Stimulated activated CD4-positive, alpha-beta T cell treated with anti-CD3 and anti-CD28 coated beads, Interleukin-15, amount 100 ng/mL, for 48 hours (primary cell): ENCODE data around the gene AADAT.
A peak's percentile ranks its signal among the peaks of the same experiment; 100 is the strongest.

ENCODE experiments used
- DNase-seq, 2 donors: peaks; one replicate each; pipeline ENCODE4 v3.0.0-alpha.2; 2020; ENCODE audit warnings: low read depth in 2 of 2

Gene AADAT

GRCh38 chr4:170035231-170035630 lies 54.5 kb downstream of the AADAT start:
- DNase-seq, result no peak

- no peak for DNase-seq
Observed at GRCh38 chr4:170033999-170034398, 55.8 kb downstream of the AADAT start.

GRCh38 chr4:170030121-170030520 lies 59.6 kb downstream of the AADAT start:
- no peak for DNase-seq

- peak; percentile 83 to 86 for DNase-seq
Observed at GRCh38 chr4:170027181-170027829, 62.5 kb downstream of the AADAT start.

- peak; percentile 55 to 76 for DNase-seq
Observed at GRCh38 chr4:170026253-170027021, 63.3 kb downstream of the AADAT start, which contains the start of gene MFAP3L. MFAP3L (minus strand) TSS chr4:170026395; CDS start chr4:170005877, 20,518 bp downstream.

GRCh38 chr4:170025523-170026252 lies 64.1 kb downstream of the AADAT start:
- DNase-seq, result no peak

GRCh38 chr4:170022211-170022610 lies 67.5 kb downstream of the AADAT start:
- DNase-seq, result no peak

- no peak for DNase-seq
Observed at GRCh38 chr4:170017252-170017651, 72.5 kb downstream of the AADAT start.

GRCh38 chr4:170015285-170015684 lies 74.5 kb downstream of the AADAT start:
- DNase-seq, result no peak

- no peak for DNase-seq
Observed at GRCh38 chr4:170014359-170015011, 75.3 kb downstream of the AADAT start.

GRCh38 chr4:170012629-170012958 lies 77.2 kb downstream of the AADAT start:
- DNase-seq, result no peak

GRCh38 chr4:170011921-170012628 lies 77.7 kb downstream of the AADAT start:
- DNase-seq, result no peak
